HG02571 (cell line): ENCODE measurements around the gene VSIR.

Experiments used
- ATAC-seq: cut with Tn5 transposase; IDR thresholded peaks from one replicate; pipeline ENCODE4 v1.9.1; 2021; ENCODE audit warnings: mild to moderate bottlenecking, moderate library complexity; ENCODE audit not compliant: unreplicated experiment

Gene VSIR

GRCh38 chr10:71697938-71698709, 75.2 kb downstream of the VSIR start:
- no peak for ATAC-seq
